DMS53 (cell line): Measurements from ENCODE around the gene MYG1.
"Not testable (repeated sequence)": the region's sequence is repeated elsewhere in the genome, so short reads cannot be mapped to it uniquely, and the experiment has no call there.

ENCODE experiments used
- DNase-seq: peaks from one replicate; lab custom pipeline; 2025; lab: John Stamatoyannopoulos, UW

The MYG1 gene

DNA sequence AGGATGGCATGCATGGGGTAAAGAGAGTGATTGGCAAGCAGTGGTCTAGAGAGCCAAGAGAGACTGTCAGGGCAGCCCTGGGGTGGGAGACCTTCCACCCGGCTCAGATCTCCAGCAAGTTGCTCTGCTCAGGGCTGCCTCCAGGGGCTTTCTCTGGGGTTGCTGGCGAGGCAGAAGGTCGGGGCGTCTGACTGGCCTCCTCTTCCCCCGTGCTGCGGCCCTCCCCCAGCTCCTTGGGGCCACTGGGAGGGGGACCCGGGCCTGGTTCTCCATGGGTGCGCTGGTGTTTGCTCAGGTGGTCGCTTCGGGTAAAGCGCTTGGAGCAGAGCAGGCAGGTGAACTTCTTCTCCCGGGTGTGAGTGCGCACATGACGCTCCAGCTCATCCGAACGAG is 28.5 kb downstream of the MYG1 start:
- DNase-seq = peak; percentile 54

DNA sequence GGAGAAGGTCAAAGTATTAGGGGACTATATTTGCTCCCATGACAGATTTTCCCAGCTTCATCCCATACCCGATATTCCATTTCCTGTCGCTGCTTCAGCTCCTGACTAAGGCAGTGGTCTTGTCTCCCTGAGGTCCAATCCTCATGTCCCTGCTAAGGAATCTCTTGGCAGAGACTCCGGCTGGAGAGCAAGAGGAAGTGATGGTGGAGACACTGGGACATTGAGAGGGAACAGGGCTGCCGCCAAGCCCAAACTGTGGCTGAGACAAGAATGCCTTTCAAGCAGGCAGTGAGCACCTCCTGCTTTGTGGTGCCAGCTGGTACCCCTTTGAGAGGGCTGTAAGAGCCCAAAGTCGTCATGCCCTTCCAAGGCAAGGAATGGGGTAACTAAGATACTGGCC is 31.2 kb downstream of the MYG1 start:
- DNase-seq = no peak

DNA sequence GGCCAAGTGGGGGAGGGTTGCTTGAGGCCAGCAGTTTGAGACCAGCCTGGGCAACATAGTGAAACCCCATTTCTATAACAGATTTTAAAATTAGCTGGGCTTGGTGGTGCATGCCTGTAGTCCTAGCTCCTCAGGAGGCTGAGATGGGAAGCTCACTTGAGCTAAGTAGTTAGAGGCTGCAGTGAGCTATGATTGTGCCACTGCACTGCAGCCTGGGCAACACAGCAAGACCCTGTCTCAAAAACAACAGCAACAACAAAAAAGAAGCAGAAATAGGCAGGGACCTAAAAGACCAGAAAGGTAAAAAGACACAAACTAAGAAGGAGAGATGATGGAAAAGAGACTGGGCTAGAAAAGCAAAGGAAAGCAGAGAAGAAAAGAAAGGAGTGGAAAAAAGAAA is 32.8 kb downstream of the MYG1 start:
- DNase-seq = not testable (repeated sequence)

DNA sequence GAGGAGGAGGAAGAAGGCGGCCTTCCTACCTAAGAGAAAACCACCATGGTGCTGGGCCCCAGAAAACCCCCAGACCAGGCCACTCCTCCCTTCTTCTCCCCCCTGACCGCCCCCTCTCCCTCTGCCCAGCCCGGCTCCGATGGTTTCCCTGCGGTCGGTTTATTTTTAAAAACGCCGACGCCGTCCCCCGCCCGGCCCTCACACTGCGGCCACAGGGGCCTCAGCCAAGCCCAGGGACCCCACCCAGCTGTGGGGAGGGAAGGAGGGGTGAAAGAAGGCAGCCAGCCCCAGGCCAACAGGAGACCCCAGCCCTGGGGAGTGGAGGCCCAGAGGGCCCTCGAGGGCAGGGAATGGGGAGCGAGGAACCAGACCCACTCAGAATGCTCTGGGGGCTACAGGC is 33.2 kb downstream of the MYG1 start:
- no peak for DNase-seq

DNA sequence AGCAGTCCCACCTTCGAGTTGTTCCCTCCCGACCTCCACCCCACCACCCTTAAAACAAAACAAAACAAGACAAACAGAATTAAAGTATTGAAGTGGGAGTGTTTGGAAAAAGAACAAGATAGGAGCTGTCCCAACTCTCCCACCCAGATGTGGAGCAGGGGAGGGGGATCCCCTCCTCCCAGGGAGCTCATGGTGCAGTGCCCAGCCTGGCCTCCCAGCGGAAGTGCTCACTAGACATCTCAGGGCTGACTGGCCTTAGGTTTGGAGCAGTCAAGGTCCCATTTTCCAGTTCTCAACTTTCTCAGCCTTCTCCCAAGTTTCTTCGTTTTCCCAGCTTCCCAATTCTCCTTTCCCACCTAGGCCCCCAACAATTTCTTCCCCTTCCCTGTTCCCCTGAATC is 33.8 kb downstream of the MYG1 start:
- DNase-seq = no peak

DNA sequence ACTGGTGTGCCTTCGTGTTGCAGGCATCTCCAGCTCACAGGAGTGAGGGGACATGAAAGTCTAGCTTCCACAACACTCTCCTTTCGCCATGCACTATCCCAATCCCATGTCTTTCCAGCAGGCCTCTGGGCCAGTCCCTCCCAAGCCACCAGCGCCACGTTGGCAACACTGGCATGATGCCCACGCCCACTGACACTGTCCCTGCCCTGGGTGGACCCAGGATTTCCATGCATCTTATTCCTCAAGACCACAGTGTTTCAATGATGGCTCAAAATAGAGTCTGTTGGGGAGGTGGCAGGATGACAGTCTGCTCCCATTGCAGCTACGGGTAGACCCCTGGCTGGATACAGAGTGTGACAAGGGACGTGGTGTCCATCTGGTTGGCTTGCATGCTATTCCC is 34.4 kb downstream of the MYG1 start:
- DNase-seq = no peak

DNA sequence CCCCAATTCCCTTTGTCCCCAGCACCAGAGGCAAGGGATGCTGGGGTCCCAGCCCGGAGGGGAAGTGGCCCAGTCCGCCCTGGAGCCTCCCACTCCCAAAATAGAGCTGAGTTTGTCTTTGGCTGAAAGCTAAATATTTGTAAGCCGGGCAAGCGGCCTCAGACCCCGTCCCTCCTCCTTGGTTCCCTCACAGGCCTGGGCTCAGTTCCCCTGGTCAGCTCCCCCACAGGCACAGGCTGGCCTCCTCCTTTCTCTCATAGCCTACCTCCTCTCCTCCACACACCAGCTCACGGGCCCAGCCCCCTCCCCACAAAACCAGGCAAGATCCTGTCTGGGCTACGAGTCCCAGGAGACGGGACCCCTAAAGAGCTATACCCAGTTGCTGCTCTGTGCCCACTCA is 35.3 kb downstream of the MYG1 start:
- DNase-seq = no peak

DNA sequence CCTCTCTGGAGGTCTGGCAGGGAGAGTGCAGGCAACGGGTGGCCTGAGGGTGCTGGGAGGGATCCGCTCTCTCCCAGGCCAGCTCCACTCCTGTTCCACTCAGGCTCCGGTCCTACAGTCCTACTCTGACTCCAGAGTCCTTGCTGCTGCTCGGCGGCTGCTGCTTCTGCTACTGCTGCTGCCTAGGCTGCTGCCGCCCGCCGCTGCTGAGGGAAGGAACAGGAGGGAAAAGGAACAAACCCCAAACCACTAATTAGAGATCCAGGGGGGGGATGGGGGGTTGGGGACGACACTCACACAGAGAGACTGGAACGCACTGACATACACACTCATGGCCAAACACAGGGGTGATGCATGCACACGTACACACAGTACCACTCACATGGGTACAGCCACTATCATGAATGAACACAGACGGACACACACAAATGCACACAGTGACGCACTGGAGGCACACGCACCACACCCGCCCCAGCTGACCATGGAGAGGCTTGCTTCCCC is 36.7 kb downstream of the MYG1 start, which contains the start of gene SP7:
TSS of gene SP7 (minus strand) at position 174 of the 501 bp plus-strand sequence. CDS start 708 bp downstream, outside the sequence.
- DNase-seq = peak; percentile 28

DNA sequence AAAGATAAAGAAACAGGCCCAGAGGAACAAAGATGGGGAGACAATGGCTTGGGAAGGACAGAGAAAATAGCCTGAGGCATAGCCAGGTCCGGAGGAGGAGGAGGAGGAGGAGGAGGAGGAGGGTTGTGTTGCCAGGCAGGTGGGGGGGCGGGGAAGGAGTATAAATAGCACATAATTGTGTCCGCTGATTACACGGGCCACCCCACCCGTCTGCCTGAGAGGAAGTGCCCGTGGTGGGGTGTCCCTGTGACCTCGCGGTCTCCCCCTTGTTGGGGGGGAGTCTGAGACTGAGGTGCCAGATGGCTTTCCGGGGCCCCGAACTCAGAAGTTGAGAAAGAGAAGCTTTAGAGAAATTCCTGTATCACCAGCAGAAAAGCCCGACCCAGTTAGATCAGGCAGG is 38.5 kb downstream of the MYG1 start:
- no peak for DNase-seq

DNA sequence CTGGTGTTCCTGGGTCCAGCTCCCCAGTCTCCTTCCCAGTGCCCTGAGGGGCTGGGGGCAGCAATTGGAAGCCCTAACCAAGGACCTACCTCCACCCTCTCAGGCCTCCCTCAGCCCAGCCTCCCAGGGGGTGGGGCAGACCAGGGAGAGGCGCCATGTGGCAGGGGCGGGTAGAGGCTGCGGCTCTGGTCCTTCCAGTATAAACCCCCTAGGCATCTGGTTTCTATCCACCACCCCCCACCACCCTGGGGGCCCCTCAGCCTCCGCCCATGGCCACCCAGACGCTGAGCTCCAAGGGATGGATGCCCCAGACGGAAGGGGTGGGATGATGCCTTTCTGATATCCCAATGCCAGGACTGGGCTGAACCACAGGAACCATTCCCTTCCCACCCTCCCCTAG is 39.4 kb downstream of the MYG1 start:
- DNase-seq = no peak

DNA sequence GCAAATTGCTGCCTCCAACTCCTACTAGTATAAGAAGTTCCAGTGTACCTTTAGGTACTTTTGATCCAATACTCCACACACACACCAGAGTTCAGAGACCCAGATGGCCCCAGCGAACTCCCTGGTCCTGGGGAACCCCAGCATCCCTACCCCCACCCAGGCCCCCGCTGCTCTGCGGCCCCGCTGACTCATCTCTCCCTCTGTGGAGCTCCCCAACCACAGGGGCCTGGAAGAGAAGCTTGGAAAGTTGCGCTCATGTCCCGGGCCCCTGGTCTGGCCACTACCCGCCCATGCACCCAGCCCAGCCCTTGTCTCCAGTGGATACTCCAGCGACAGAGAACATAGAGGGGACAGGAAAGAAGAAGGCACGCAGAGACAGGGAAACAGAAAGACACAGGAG is 40.9 kb downstream of the MYG1 start:
- no peak for DNase-seq

DNA sequence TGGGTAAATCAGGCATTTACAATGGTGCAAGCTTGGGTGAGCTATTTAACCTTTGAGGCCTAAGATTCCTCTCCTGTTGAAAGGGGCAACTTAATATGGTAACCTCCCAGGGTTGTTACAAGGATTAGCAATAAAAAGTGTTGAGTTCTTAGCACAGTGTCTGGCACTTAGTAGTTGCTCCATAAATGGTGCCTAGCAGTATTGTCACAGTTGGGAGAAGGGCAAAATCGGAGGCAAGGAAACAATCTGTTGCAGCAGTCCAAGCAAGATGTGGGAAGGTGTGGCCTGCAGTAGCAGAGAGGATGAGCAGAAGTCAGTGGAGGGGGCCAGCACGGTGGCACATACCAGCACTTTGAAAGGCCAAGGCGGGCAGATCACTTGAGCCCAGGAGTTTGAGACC is 44.0 kb downstream of the MYG1 start:
- no peak for DNase-seq

DNA sequence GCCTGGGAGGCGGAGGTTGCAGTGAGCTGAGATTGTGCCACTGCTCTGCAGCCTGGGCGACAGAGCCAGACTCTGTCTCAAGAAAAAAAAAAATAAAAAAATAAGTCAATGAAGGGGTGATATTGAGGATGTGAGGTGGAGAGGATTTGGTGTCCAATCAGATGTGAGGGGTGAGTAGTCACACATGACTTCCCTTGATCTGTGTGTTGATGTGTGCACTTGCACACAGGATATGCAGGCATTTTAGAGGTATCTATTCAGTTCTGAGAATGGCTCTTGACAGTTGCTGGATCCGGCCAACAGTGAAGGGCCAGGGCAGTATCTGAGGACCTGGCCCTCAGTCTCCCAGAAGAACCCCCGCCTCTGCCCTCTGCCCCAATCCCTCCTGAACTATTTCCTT is 44.5 kb downstream of the MYG1 start:
- no peak for DNase-seq

DNA sequence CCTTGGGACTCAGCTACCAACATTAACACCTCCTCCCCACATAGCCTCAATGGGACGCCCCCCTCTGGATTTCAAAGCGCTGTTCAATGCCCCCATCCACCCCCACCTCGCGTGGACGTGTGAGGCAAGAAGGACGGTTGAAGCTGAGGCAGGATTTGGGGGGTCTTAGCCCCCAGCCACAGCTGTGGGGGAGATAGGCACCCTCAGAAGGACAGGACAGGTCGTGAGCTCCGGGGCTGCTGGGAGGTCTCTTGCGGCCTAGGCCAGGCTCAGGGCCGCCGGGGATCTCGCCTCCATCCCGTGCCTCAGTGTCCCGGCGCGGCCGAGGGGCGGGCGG is 45.0 kb downstream of the MYG1 start:
- DNase-seq = no peak

DNA sequence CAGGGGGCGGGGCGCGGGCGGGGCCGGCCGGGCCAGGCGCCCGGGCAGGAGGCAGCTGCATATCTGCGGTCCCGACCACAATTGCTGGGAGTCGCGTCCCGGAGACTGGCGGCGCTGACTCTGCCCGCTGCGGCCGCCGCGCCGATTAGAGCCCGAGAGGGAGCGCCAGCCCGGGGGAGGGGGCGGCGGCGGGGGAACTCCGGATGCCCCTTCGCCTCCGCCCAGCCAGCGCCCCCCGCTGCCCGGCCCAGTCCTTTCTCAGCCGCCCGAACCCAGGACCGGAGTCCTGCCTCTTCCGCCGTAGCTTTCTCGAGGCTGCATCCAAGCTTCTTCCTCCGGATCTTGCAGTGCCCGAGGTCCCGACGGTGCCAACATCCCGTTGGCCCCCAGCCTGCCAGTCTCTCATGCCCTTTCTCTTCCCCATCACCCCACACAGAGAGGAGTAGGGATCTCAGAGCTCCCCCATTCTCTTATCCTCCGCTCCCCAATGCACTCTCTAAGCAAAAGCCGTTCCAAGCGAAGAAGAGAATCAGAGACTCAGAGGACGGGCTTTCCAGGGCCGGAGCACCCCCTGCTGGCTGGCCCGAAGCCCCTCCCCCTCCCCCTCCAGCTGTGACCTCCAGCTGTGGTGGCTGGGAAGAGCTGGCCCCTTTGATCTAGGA is 45.5 kb downstream of the MYG1 start:
- peak; percentile 82 for DNase-seq

DNA sequence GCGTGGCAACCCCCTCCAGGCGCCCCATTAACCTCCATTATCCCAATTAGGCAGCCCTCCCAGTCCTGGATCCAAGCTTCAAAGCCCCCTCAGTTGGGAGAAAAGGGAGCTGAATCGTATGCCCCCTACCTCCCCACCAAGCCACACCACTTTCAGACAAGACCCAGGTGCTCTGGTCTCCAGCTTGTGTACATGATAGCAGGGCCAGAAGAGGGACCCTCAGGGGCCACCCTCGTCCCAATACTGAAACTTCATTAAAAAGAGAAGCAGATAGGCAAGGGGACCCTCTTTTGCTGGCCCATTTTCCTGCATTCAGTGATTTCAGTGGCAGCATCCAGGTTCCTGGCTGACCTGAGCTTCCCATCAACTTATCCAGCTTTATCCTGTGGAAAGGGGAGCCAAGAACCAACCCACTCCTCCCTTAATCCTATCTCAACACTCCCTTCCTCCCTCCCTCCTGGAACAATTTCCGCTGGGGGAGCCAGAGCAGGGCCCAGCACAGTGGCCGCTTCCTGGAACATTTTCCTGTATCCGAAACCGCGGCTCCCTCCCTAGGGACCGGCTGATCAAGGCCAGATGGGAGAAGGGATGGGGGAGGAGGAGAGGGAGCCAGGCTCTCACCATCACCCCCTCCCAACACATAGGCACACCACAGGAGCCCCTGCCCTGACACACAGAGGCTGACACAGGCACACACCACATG is 46.1 kb downstream of the MYG1 start:
- no peak for DNase-seq

DNA sequence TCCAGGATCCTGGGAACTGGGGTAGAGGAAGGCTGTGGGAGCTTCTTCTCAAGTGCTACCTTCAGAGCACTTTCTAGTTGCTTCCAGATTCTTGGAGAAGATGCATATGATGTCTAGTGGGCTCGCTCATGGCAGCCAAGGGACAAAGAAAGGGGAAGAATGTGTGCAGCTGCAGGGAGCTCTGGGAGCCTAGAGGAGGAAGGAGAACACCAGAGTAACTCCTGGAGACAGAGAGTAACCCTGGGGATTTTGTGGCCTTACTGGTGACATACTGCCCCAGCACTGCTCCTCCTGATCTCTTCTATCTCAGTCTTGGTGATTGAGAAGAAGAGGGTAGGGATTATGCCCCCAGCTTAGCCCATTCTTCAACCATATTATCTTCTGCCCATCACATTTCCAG is 47.0 kb downstream of the MYG1 start:
- DNase-seq = no peak

DNA sequence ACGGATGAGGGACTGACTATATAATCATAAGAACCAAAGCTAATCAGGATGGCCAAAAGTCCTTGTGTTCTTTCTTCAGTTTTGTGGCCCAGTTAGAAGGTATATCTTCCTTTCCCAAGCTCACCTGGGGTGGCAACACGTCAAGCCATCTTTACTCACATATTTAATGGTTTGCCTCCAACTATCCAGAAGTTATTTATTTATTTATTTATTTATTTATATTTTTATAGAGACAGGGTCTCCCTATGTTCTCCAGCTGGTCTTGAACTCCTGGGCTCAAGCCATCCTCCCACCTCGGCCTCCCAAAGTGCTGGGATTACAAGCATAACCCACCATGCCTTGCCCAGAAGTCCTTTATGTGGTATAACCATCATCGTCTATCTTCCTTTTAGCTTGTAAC is 48.4 kb downstream of the MYG1 start:
- no peak for DNase-seq

DNA sequence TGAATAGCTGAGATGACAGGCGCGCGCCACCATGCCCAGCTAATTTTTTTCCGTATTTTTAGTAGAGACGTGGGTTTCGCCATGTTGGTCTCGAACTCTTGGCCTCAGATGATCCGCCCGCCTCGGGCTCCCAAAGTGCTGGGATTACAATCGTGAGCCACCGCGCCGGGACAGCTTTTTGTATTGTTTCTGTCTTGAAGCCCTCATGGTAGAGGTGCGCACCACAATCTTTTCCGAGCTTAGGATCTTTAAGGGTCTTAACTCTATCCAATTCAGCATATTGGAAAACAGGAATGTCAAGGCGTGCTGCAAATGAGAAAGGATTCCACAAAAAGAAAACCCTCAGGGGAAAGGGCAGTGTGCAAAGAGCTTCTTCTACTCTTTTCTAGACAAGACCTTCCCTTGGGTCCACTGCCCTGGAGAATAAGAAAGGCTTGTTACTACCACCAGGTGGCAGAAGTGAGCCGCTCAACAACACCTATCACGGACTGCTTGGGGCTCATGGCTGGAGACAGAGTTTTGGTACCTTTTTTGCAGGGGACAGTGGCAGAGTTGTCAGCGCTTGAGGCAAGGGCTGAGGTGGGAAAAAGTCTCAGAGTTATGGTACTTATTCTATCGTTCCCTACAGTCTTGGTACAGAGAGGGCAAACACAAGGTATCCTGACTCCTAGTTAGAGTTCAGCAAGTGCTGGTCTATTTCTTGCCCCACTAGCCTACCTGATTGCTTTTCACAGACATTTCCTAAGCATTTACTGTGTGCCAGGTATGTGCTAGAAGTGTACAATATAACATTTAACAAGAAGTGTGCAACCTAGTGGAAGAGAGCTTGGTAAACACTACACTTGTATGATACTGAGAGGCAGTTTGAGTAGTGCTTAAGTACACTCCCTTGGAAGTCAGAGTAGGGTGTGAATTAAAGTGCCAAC is 53.1 kb downstream of the MYG1 start:
- DNase-seq = peak; percentile 92

DNA sequence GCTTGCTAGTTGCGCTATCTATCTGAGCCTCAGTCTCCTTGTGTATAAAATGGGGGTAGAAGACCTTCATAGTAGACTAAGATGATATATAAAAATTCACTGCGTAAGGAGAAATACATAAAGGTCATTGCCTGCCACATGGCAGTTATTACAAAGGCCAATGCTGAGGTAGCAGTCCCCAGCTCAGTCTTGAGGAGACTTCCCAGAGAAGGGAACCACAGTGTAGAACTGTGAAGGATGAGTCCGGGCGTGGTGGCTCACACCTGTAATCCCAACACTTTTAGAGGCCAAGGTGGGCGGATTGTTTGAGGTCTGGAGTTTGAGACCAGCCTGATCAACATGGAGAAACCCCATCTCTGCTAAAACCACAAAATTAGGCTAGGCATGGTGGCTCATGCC is 53.8 kb downstream of the MYG1 start:
- no peak for DNase-seq

DNA sequence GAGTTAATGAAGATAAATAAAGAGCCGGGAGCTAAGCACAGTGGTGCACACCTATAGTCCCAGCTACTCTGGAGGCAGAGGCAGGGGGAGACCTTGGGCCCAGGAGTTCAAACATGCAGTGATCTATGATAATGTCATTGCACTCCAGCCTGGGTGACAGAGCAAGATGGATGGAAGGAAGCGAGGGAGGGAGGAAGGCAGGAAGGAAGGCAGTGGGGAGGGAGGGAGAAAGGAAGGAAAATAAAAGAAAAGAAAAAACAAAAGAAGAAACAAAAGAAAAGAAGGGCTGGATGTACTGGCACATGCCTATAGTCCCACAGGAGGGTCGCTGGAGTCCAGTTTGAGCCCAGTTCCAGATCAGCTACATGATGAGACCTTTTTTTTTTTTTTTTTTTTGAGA is 55.6 kb downstream of the MYG1 start:
- DNase-seq = no peak
